ENCODE data around the gene SPDYE6. TPM values are rescaled to one million over a fixed set of nuclear protein-coding genes. Genes with fewer than 3 reads are reported as not detected.

Gene SPDYE6
- total RNA-seq, 1 experiment from 2014 or later: not detected

DNA sequence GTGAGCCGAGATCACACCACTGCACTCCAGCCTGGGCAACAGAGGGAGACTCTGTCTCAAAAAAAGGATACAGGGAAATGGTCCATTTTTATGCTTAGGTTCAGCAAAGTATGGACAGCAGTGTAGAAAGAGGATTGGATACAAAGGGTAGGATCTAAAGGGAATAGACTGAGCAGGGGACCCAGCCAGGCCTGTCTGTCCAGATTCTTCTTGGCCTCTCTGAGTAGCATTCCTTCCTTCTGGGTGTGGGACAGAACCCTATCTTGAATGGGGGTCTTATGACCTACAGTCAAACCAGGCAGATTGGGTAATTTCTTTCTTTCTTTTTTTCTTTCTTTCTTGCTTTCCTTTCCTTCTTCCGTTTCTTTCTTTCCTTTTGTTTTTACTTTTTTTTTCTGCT, 43.9 kb downstream of the SPDYE6 start:
- intact Hi-C loops (cut with micrococcal nuclease; ENCODE audit: unreplicated experiment): loop anchor here (2.0 kb wide), 1 partner anchor 26 kb away; the partner anchor contains the start of gene SH2B2
- peak in 1 of 2 experiments; percentile 56 for DNase-seq

DNA sequence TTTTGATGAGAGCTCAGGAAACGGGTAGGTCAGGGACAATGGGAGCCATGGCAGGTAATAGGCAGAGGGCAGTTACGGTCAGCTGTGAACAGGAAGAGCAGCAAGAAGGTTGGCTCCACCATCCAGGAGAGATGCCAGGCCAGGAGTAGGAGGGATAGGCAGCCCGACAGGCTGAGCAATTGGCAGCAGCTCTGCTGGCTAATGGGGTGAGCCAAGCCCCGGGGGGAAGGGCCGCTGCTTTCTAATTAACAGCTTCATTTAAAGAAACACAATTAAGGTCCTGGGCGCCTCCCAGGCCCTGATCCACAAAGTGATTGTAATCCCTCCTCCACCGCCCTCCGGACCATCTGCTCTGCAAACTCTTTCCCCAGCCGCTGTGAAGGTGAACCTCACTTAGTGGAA, 45.8 kb downstream of the SPDYE6 start:
- POLR2A ChIA-PET (ENCODE audit: unreplicated experiment): no interaction called here
- CTCF ChIA-PET: no interaction called here
- Histone ChIP-seq H3K27me3 (ENCODE audit: insufficient read depth, low read depth) (no peaks in the 10 kb centered on the region), H2AFZ (no peak overlapping the region), H3K4me1 (replicated peaks; ENCODE audit: insufficient read depth) (peaks cover 20% of the 10 kb centered on the region), H3K27ac (no peak overlapping the region), H3F3A (ENCODE audit: insufficient read depth, low read depth) (no peaks in the 10 kb centered on the region), H3K4me3 (no peak overlapping the region), H3K79me2 (ENCODE audit: low read depth) (no peaks in the 10 kb centered on the region), H3K4me2 (no peak overlapping the region), H3K9me2 (ENCODE audit: insufficient read depth) (no peaks in the 10 kb centered on the region), H3K36me3 (ENCODE audit: low read depth) (no peaks in the 10 kb centered on the region), H3K9me3 (ENCODE audit: insufficient read depth, low read depth) (no peaks in the 10 kb centered on the region), H4K20me1 (ENCODE audit: insufficient read depth) (no peaks in the 10 kb centered on the region)
- no TSS peak for BruUV-seq (replicated peaks)
- TF ChIP-seq EZH2 (IDR thresholded peaks at IDR 0.05; ENCODE audit: low read depth) (no peak), CTCF (conservative IDR thresholded peaks at IDR 0.05) (no peak)
- intact Hi-C loops (cut with micrococcal nuclease; ENCODE audit: unreplicated experiment): no loop called here
- no peak for DNase-seq

More for the DNA sequence above, 43.9 kb downstream of the SPDYE6 start:
- H2AFZ ChIP-seq: no peak overlapping the region
- H3K9me2 ChIP-seq (ENCODE audit: insufficient read depth): no peaks in the 10 kb centered on the region
- no peak overlapping the region for H3K27ac ChIP-seq
- no peak overlapping the region for H3K4me3 ChIP-seq
- ChIA-PET POLR2A (ENCODE audit: unreplicated experiment) (interaction anchor here (0.6 kb wide), 1 partner anchor 67 kb away, joined by 5 read pairs; no protein-coding TSS in a partner anchor), CTCF (interaction anchor here (0.6 kb wide), 1 partner anchor 10 kb away, joined by 6 read pairs; no protein-coding TSS in a partner anchor)
- TF ChIP-seq EZH2 (IDR thresholded peaks at IDR 0.05; ENCODE audit: low read depth): no peak
- no peaks in the 10 kb centered on the region for H3K9me3 ChIP-seq (ENCODE audit: insufficient read depth, low read depth)
- H3K4me1 ChIP-seq (replicated peaks; ENCODE audit: insufficient read depth): peaks cover 11% of the 10 kb centered on the region
- H3K27me3 ChIP-seq (ENCODE audit: insufficient read depth, low read depth): no peaks in the 10 kb centered on the region
- H3K4me2 ChIP-seq: peak overlapping the region; percentile 22; the same call in 1 of the 2 replicates
- no peaks in the 10 kb centered on the region for H4K20me1 ChIP-seq (ENCODE audit: insufficient read depth)
- no peaks in the 10 kb centered on the region for H3K36me3 ChIP-seq (ENCODE audit: low read depth)
- H3F3A ChIP-seq (ENCODE audit: insufficient read depth, low read depth): no peaks in the 10 kb centered on the region
- BruUV-seq (replicated peaks): no TSS peak
- H3K79me2 ChIP-seq (ENCODE audit: low read depth): no peaks in the 10 kb centered on the region

GRCh38 chr7:102306916-102307677, 49.1 kb downstream of the SPDYE6 start:
- H3K4me2 ChIP-seq: peak overlapping the region; percentile 47
- H3K79me2 ChIP-seq (ENCODE audit: low read depth): no peaks in the 10 kb centered on the region
- no peaks in the 10 kb centered on the region for H4K20me1 ChIP-seq (ENCODE audit: insufficient read depth)
- peak in 1 of 2 experiments; percentile 55 for DNase-seq
- BruUV-seq (replicated peaks): no TSS peak
- H3F3A ChIP-seq (ENCODE audit: insufficient read depth, low read depth): no peaks in the 10 kb centered on the region
- H3K4me3 ChIP-seq: no peak overlapping the region
- TF ChIP-seq EZH2 (IDR thresholded peaks at IDR 0.05; ENCODE audit: low read depth) (no peak), CTCF (conservative IDR thresholded peaks at IDR 0.05) (no peak)
- no peaks in the 10 kb centered on the region for H3K36me3 ChIP-seq (ENCODE audit: low read depth)
- CTCF ChIA-PET: no interaction called here
- H3K9me3 ChIP-seq (ENCODE audit: insufficient read depth, low read depth): no peaks in the 10 kb centered on the region
- no peak overlapping the region for H3K27ac ChIP-seq
- H3K9me2 ChIP-seq (ENCODE audit: insufficient read depth): no peaks in the 10 kb centered on the region
- no peaks in the 10 kb centered on the region for H3K27me3 ChIP-seq (ENCODE audit: insufficient read depth, low read depth)
- intact Hi-C loops (cut with micrococcal nuclease; ENCODE audit: unreplicated experiment): no loop called here
- POLR2A ChIA-PET (ENCODE audit: unreplicated experiment): interaction anchor here (0.6 kb wide), 1 partner anchor 129 kb away, joined by 7 read pairs; no protein-coding TSS in a partner anchor
- H2AFZ ChIP-seq: no peak overlapping the region
- peaks cover 12% of the 10 kb centered on the region for H3K4me1 ChIP-seq (replicated peaks; ENCODE audit: insufficient read depth)
